Measurements from ENCODE around the gene MEGF10.

MEGF10 gene

GRCh38 chr5:127338501-127338900 is 47.9 kb downstream of the MEGF10 start:
- TF ChIP-seq CTCF (IDR thresholded peaks at IDR 0.05; ENCODE audit: borderline replicate concordance, insufficient read depth, low read depth, low read length) = no peak
- no peak overlapping the region for H3K4me3 ChIP-seq (ENCODE audit: low read depth, low read length)

GRCh38 chr5:127340606-127341005 is 50.0 kb downstream of the MEGF10 start:
- no peak for TF ChIP-seq CTCF (IDR thresholded peaks at IDR 0.05; ENCODE audit: borderline replicate concordance, insufficient read depth, low read depth, low read length)
- no peak overlapping the region for H3K4me3 ChIP-seq (ENCODE audit: low read depth, low read length)

- TF ChIP-seq CTCF (IDR thresholded peaks at IDR 0.05; ENCODE audit: borderline replicate concordance, insufficient read depth, low read depth, low read length) = no peak
- H3K4me3 ChIP-seq (ENCODE audit: low read depth, low read length) = no peak overlapping the region
Observed at GRCh38 chr5:127342364-127342763, 51.8 kb downstream of the MEGF10 start.

- no peak overlapping the region for H3K4me3 ChIP-seq (ENCODE audit: low read depth, low read length)
- TF ChIP-seq CTCF (IDR thresholded peaks at IDR 0.05; ENCODE audit: borderline replicate concordance, insufficient read depth, low read depth, low read length) = no peak
Observed at GRCh38 chr5:127343313-127343712, 52.7 kb downstream of the MEGF10 start.

- no peak for TF ChIP-seq CTCF (IDR thresholded peaks at IDR 0.05; ENCODE audit: borderline replicate concordance, insufficient read depth, low read depth, low read length)
- H3K4me3 ChIP-seq (ENCODE audit: low read depth, low read length) = no peak overlapping the region
Observed at GRCh38 chr5:127343866-127344265, 53.3 kb downstream of the MEGF10 start.

GRCh38 chr5:127344931-127345330 is 54.3 kb downstream of the MEGF10 start:
- H3K4me3 ChIP-seq (ENCODE audit: low read depth, low read length) = no peak overlapping the region
- no peak for TF ChIP-seq CTCF (IDR thresholded peaks at IDR 0.05; ENCODE audit: borderline replicate concordance, insufficient read depth, low read depth, low read length)

GRCh38 chr5:127351418-127351817 is 60.8 kb downstream of the MEGF10 start:
- TF ChIP-seq CTCF (IDR thresholded peaks at IDR 0.05; ENCODE audit: borderline replicate concordance, insufficient read depth, low read depth, low read length) = no peak
- no peak overlapping the region for H3K4me3 ChIP-seq (ENCODE audit: low read depth, low read length)

All from GM12875 (cell line).